GM15510 (cell line): ENCODE data around the gene MAD1L1.

ENCODE experiments used
- POLR2A ChIP-seq: IDR thresholded peaks from 3 replicates; pipeline ENCODE4 v1.6.1; 2011; ENCODE audit warnings: borderline replicate concordance; ENCODE audit not compliant: insufficient read length; ENCODE audit errors: extremely low read depth

MAD1L1 gene

DNA sequence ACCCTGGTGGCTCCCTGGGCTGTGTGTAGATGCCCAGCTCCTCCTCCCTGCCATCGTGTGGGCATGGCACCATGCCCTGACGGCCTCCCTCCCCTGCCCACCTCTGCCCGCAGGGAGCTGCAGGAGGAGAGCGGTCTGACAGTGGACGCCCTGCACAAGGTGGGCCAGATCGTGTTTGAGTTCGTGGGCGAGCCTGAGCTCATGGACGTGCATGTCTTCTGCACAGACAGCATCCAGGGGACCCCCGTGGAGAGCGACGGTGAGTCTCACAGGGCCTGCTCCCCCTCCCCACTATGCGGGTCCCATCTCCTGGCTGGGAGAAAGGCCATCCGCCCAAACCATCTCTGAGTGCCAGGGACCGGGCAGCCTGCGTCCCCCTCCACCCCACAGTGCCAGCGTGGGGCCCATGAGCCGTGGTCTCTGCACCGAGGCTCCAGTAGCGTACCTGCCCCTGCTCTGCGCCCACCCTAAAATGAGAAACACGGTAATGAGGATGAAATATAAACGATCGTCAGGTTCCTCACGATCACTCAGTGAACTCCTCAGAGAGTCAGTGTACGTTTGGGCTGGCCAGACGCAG lies 17.1 kb upstream of the MAD1L1 start:
- TF ChIP-seq POLR2A: no peak

DNA sequence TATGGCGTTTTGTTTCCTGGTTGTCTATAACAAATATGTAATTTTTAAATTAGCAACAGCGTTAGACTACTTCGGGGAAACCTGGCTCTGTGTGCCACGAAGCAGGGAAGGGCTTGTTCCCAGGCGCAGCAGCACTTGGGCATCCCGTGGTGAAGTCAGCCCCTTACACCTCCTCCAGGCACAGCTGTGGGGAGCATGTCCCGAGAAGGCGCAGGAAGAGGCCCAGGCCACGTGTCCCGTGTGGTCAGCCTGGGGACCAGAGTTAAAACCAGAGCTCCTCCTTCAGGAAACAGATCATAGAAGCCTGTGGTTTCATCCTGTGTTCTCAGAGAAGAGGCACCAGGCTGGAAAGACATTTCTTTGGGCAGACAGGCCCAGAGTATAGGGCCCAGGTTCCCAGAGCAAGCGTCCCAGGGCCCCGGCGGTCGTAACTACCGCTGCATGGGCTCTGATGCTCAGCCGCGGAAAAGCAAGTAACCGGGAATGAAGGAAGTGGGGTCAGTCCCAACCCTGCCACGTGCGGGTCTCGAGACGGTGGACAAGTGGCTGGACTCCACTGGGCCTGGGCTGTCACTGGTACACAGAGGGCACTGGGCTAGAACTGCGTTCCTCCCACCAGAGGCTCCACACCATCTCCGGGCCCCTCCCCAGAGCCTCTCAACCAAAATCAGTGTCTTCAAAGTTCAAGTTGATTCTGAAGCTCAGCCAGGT lies 16.4 kb upstream of the MAD1L1 start:
- TF ChIP-seq POLR2A: peak; percentile 8

DNA sequence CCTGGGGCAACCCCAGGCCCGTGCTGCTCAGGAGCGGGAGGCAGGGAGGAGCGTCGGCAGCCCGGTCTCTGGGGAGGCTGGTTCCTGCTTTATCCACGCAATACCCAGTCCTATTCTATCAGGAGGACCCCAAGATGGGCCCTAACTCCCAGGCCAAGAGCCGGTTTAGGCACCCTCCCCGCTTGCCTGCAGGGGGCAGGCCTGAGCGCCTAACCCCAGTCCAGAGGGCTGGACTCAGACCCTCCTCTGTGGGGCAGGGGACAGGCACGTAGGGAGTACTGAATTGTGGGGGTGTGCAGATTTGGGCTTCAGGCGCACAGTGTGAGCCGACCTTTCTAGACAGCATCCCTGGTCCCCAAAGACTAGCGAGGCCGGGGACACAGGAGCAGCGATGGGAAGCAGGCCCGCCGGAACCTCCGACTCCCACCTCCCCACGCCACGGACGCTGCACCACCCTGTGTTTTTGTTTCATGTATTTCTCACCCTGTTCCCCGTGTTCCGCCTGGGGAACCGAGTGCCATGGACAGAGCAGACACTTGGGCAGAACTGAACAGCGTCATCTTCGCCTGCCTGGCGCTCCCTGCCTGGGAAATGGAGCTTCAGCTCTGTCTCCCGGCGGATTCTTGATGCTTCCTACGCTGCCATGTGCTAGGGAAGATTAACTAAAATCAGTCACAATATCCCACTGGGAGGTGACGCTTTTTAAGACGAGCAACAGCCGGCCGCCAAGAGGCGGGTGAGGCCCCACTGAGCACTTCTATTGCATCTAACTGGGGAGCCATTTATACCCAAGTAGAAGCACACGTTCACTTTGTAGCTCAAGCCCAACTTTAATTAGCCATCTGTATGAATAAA lies 14.6 kb upstream of the MAD1L1 start:
- TF ChIP-seq POLR2A: no peak

DNA sequence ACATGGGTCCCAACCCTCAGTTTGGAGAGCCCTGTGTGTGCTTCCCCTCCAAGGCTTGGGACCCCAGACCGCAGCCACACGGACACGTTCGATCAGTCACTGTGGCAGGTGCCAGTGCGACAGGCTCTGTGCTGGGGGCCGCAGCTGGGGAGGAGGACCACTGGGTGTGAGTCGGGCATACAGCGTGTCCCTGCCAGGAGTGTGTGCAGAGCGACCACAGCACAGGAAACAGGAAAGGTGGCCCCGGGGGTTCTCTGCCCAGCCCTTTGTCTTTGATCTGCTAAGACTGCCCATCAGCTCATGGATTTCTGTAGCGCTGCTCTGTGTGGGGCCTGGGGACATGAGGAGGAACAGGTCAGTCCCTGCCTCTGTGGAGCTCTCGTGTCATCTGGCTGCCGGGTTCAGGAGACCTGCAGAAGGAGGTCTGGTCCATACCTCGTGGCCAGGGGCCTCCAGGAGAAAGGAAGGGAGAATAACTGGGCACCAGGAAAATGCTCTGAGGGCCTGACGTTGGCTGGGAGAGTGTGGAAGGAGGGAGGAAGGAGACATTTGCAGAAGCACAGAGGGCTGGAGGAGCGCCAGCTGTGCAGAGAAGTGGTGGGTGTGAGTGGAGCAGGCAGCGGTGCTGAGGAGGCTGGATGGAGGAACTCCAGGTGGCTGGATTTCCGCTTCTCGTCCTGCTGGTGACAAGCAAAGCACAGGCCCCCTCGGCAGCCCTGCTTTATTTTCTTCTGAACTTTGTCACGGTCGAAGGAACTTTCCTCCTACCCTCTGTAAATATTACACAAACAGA lies 13.3 kb upstream of the MAD1L1 start:
- no peak for TF ChIP-seq POLR2A

DNA sequence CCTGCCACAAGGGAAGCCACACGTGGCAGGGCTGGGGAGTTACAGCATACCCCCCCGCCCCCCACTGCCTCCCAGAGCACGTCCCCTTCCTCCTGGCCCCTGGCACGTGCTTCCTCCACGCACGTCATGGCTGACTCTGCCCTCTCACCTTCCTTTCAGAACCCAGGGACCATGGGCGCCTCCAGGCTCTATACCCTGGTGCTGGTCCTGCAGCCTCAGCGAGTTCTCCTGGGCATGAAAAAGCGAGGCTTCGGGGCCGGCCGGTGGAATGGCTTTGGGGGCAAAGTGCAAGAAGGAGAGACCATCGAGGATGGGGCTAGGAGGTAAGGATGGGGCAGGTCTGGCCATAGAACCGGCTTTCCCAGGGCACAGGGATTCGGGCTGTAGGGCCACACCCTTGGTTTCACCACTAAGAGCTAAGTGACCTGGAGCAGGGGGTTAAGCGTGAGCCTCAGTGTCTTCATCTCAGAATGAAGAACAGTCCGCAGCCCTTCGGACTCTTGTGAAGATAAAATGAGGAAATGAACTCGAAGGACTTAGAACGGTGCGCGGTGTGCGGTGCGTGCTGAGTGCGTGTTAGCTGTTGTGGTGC lies 11.8 kb upstream of the MAD1L1 start:
- TF ChIP-seq POLR2A: no peak

DNA sequence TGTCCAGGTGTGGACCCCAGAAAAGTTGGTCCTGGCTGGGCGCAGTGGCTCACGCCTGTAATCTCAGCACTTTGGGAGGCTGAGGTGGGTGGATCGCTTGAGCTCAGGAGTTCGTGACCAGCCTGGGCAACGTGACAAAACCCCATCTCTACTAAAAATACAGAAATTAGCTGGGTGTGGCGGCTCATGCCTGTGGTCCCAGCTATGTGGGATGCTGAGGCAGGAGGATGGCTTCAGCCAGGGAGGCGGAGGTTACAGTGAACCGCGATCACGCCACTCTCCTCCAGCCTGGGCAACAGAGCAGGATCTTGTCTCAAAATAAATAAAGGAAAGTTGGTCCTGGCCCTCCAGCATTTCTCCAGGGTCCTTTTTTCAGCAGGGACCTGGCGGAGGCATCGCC lies 10.7 kb upstream of the MAD1L1 start:
- no peak for TF ChIP-seq POLR2A

DNA sequence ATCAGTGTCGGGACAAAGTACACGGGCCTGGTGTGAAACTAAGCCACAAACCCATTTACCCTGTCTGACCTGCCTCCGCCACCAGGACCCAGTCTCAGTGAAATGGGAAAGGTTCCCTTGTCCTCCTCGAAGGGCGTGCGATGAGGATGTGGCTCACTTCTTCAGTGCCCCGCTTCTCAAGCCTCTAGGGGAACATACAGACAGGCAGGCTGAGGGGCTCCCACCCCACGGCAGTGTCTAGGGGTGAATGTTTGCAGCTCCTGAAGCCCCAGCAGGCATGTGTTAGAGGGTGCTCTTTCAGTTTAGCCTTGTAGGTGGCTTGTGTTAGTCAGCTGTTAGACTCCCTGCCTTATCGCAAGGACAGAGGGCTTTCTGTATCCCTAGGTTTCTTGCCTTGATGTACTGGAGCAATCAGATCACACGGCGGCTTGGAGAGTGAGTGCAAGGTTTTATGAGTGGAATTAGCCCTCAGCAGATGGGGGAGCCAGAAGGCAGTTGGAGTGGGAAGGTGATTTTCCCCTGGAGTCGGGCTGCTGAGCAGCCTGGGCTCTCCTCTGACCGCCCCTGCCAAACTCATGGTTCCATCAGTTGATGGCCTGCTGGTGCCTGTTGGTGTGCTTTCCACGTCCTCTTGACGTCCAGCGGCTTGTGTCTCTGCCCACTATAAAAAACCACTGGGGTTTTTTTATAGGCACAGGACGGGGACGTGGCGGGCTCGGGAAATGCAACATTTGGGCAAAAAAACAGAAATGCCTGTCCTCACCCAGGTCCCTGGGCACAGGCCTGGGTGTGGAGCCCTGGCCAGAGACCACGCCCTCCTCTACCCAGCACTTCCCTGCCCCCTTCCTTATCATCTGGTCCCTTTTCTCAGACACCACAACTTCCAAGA lies 10.0 kb upstream of the MAD1L1 start:
- no peak for TF ChIP-seq POLR2A

DNA sequence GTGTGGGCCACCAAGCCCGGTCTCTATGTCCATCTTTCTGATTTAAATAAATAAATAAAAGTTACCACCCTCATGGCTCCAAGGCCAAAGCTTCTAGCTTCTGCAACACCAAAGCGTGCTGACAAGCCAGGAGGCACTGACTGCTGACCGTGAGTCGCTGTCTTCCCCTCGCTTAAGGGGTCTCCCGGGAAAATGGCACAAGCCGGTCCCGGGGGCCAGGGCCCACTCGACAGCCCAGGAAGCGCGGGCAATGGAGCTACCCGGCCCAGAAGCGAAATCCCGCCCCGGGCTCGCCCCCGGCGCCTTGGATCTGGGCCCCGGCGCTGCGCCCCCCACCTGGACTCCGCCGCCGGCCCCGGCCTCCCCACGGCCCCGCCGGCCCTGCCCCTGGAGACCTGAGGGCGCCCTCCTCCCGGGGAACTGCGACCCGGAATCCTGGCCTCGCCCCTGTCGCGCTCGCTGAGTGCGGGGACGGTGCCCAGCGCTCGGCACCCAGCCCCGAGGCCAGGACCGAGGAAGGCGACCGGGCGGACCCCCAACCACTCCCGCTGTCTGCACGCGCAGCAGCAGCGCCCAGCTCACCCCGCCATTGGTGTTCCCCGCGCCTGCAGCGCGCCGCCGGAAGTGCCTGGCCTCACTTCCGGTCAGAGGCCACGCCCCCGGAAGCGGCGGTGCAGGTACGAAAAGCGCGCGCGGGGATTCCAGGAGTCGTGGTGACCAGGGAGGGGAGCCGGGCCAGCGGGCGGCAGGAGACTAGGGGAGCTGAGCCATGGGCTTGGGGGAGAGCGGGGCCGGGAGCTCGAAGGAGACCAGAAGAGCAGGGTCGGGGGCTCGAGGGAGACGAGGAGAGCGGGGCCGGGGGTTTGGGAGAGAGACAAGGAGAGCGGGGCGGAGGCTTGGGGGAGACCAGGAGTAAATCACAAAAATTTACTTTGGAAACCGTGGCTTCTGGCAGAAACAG lies 9.1 kb upstream of the MAD1L1 start, which contains the start of the genes MRM2 and NUDT1:
Gene MRM2, minus strand, starts transcription at position 626 of the 961 bp plus-strand sequence. Its CDS starts 36 bp downstream, at position 590.
Gene NUDT1, plus strand, starts transcription at position 647 of the 961 bp plus-strand sequence. CDS start 2,349 bp downstream, outside the sequence.
- TF ChIP-seq POLR2A: peak; percentile 94

DNA sequence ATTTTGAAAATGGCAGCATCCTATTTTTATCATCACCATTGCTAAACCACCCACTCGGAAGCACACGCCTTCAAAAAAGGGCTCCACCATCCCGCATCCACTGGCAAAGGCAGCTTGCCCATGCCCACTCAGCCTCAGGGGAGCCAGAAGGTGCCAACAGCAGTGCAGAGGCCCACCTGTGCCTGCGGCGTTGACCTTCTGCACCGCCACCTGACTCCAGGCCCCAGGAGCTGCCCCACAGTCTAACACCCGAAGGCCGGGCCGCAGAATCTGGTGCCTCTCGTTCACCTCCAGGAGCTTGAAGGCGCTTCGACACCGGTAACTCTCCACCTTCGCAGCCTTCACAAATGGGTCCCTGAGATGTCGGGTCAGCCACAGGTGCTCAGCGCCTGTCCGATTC lies 6.5 kb upstream of the MAD1L1 start:
- TF ChIP-seq POLR2A: no peak

DNA sequence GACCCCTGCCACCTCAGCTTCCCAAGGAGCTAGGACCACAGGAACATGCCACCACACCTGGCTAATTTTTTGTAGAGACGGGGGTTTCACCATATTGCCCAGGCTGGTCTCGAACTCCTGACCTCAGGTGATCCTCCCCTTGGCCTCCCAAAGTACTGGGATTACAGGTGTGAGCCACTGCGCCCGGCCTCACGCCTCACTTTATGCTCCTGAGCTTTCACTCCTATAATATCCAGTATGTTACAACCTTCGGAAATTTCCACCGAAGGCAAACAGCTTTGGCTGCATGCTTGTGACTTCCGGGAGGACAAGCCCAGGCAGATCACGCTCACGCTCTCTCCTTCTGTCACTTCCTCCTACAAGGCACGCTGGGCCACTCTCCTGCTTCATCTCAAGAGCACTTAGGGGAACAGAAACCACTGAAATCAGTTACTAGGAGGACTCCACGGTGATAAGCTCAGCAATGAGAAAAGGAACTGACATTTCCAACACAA lies 4.4 kb upstream of the MAD1L1 start:
- no peak for TF ChIP-seq POLR2A

DNA sequence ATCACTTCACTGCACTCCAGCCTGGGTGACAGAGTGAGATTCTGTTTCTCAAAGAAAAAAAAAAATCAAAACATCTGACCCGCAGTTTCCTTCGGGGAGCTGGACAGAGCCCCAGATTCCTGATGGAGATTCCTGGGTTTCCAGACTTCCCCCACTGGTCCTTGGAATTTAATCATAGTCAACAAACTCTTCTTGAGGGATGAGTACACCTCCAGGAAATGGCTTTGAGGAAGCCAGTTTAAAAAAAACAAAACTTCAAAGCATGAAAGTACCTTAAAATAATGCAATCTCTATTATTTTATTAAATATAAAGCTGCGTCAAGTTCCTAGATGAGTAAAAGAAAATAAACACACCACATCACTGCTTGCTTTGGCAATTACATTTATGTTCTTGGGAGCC lies 1.2 kb upstream of the MAD1L1 start:
- no peak for TF ChIP-seq POLR2A
